ENCODE measurements around the gene KIF2A.

DNA sequence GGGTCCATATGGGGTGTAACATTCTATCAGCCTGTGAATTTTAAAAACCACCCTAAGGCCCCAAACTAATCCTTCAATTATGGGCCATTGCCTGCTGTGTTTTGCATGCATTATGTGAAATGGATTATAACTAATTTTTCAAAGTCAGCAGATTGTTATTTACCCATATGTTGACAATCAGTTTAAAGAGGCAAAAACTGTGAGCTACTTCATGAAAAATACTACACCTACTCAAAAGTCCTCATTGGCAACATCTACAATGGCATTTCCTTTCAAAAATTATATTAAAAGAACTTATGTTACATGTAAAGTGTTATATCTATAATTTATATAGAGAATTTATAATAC is 49.0 kb upstream of the KIF2A start:
- TF ChIP-seq EZH2 (IDR thresholded peaks at IDR 0.05; ENCODE audit: borderline replicate concordance, low read length) (no peak), CTCF (conservative IDR thresholded peaks at IDR 0.05 in 1 of 2, IDR thresholded peaks at IDR 0.05 in 1 of 2; ENCODE audit: extremely low read depth in 1 of 2, insufficient read depth in 1 of 2, low read depth in 1 of 2, low read length in 2 of 2) (no peak)
